ENCODE results near the gene GAB2.

GAB2 gene

GRCh38 chr11:78399136-78399535, 18.5 kb downstream of the GAB2 start:
- DNase-seq, result no peak

- DNase-seq, result no peak
These were observed 18.9 kb downstream of the GAB2 start for GRCh38 chr11:78398715-78399114.

- DNase-seq, result no peak
These were observed 20.2 kb downstream of the GAB2 start for GRCh38 chr11:78397398-78397797.

GRCh38 chr11:78395597-78395996, 22.0 kb downstream of the GAB2 start:
- no peak for DNase-seq

- no peak for DNase-seq
These were observed 24.8 kb downstream of the GAB2 start for GRCh38 chr11:78392854-78393253.

- DNase-seq, result peak; percentile 66
These were observed 26.2 kb downstream of the GAB2 start for GRCh38 chr11:78391424-78391823.

GRCh38 chr11:78390809-78391208, 26.8 kb downstream of the GAB2 start:
- DNase-seq, result no peak

GRCh38 chr11:78386215-78386941, 31.2 kb downstream of the GAB2 start:
- DNase-seq, result no peak

- DNase-seq, result no peak
These were observed 32.4 kb downstream of the GAB2 start for GRCh38 chr11:78385205-78385604.

GRCh38 chr11:78384231-78384630, 33.4 kb downstream of the GAB2 start:
- no peak for DNase-seq

GRCh38 chr11:78381865-78382264, 35.8 kb downstream of the GAB2 start:
- DNase-seq, result peak; percentile 63

GRCh38 chr11:78380615-78381051, 37.0 kb downstream of the GAB2 start:
- DNase-seq, result peak; percentile 79

- no peak for DNase-seq
These were observed 38.5 kb downstream of the GAB2 start for GRCh38 chr11:78379039-78379670.

- DNase-seq, result no peak
These were observed 39.8 kb downstream of the GAB2 start for GRCh38 chr11:78377625-78378418.

GRCh38 chr11:78376858-78377257, 40.8 kb downstream of the GAB2 start:
- no peak for DNase-seq

- no peak for DNase-seq
These were observed 42.7 kb downstream of the GAB2 start for GRCh38 chr11:78374917-78375316.

GRCh38 chr11:78373689-78374088, 43.9 kb downstream of the GAB2 start:
- no peak for DNase-seq

GRCh38 chr11:78372114-78372768, 45.4 kb downstream of the GAB2 start:
- no peak for DNase-seq

GRCh38 chr11:78371221-78371891, 46.3 kb downstream of the GAB2 start:
- DNase-seq, result no peak

- DNase-seq, result peak; percentile 83
These were observed 47.0 kb downstream of the GAB2 start for GRCh38 chr11:78370406-78371172.

GRCh38 chr11:78365381-78365792, 52.2 kb downstream of the GAB2 start:
- peak; percentile 91 for DNase-seq

All from islet precursor cell (in vitro differentiated cells).